Effector memory CD4-positive, alpha-beta T cell (primary cell): ENCODE results near the gene HPSE2.

Experiments
- DNase-seq, 3 donors: peaks; one replicate each; pipeline ENCODE4 v3.0.0-alpha.2; 2020
- H3K27ac ChIP-seq: 2 replicates; pipeline ENCODE4 v1.7.0; 2013; ENCODE audit warnings: mild to moderate bottlenecking, low read length, moderate library complexity; ENCODE audit not compliant: insufficient read depth, poor library complexity, severe bottlenecking
- H3K27me3 ChIP-seq: replicated peaks from 2 replicates; pipeline ENCODE4 v1.7.0; 2013; ENCODE audit warnings: mild to moderate bottlenecking, low read length; ENCODE audit not compliant: insufficient read depth, control insufficient read depth, poor library complexity, severe bottlenecking
- H3K36me3 ChIP-seq: 2 replicates; pipeline ENCODE4 v1.7.0; 2013; ENCODE audit warnings: mild to moderate bottlenecking, low read length, moderate library complexity; ENCODE audit not compliant: control insufficient read depth, insufficient read depth
- H3K4me1 ChIP-seq: 2 replicates; pipeline ENCODE4 v1.7.0; 2013; ENCODE audit warnings: low read length, mild to moderate bottlenecking; ENCODE audit not compliant: control insufficient read depth, insufficient read depth, poor library complexity, severe bottlenecking
- H3K4me3 ChIP-seq: 2 replicates; pipeline ENCODE4 v1.7.0; 2013; ENCODE audit warnings: low read length, low read depth, mild to moderate bottlenecking; ENCODE audit not compliant: insufficient read depth, poor library complexity, severe bottlenecking
- H3K9me3 ChIP-seq: 2 replicates; pipeline ENCODE4 v1.7.0; 2013; ENCODE audit warnings: mild to moderate bottlenecking, low read length, moderate library complexity; ENCODE audit not compliant: control insufficient read depth

HPSE2 gene

DNA sequence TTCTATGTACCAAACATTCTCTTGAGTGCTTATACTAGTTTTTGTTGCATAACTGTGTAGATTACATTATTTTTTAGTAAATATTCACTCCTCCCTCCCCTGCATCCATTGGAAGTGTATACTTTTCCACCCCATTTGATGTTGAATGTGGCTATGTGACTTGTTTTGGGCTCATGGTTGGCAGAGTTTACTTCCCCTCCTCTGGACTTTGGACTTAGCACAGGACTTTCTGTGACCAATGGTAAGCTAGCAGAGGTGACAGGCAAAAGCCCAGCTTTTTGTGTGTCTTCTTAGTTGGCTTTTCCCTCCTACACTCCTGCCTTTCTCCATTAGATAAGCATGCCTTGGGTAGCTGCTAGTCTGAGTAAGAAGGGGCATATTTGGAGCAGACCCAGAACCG lies 353.9 kb downstream of the HPSE2 start:
- H3K4me1 ChIP-seq: no peaks in the 10 kb centered on the region
- H3K9me3 ChIP-seq: no peaks in the 10 kb centered on the region
- no peak overlapping the region for H3K4me3 ChIP-seq
- DNase-seq: no peak
- H3K36me3 ChIP-seq: no peaks in the 10 kb centered on the region
- H3K27me3 ChIP-seq: no peaks in the 10 kb centered on the region
- H3K27ac ChIP-seq: no peak overlapping the region

DNA sequence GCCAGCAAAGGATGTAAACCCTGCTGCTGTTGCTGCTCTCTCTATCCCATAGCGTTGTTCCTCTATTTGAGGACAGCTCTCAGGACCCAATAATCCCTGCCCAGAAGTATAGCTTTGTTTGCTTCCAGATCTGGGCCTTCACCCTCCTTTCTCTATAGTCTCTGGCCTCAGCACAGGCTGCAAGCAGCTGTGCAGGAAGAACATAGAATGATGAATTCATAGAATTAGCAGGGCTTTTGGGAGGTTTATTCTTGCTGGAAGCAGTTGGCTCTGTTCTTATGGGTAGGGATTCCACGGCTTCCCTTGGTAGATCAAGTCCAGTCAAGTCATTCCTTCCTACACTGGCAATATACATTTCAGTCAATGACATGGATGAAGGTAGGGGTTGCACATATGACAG lies 354.7 kb downstream of the HPSE2 start:
- no peaks in the 10 kb centered on the region for H3K4me1 ChIP-seq
- no peaks in the 10 kb centered on the region for H3K36me3 ChIP-seq
- DNase-seq: no peak
- H3K27me3 ChIP-seq: no peaks in the 10 kb centered on the region
- no peak overlapping the region for H3K27ac ChIP-seq
- H3K4me3 ChIP-seq: no peak overlapping the region
- no peaks in the 10 kb centered on the region for H3K9me3 ChIP-seq

DNA sequence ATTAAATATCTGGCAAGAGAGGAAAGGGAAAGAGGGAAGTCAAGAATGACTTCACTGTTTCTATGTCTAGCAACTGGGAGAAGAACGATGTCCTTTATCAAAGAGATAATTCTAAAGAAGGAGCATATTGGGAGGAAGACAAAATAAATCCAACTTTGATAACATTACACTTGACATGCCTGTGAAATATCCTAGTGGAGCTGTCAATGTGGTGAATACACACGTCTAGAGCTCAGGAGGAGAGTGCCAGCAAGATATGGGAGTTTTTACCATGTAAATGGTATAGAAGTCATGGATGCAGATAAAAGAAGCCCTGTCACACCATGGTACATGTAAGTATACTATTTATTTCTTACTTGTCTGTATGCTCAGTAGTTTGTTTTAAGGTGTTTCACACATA lies 356.7 kb downstream of the HPSE2 start:
- H3K36me3 ChIP-seq: no peaks in the 10 kb centered on the region
- no peak for DNase-seq
- H3K27ac ChIP-seq: no peak overlapping the region
- no peaks in the 10 kb centered on the region for H3K9me3 ChIP-seq
- H3K4me1 ChIP-seq: no peaks in the 10 kb centered on the region
- no peak overlapping the region for H3K4me3 ChIP-seq
- H3K27me3 ChIP-seq: no peaks in the 10 kb centered on the region

GRCh38 chr10:98878418-98878817 lies 357.2 kb downstream of the HPSE2 start:
- Histone ChIP-seq H3K36me3 (no peaks in the 10 kb centered on the region), H3K27ac (no peak overlapping the region), H3K9me3 (no peaks in the 10 kb centered on the region), H3K4me3 (no peak overlapping the region), H3K27me3 (no peaks in the 10 kb centered on the region), H3K4me1 (no peaks in the 10 kb centered on the region)
- DNase-seq: no peak

DNA sequence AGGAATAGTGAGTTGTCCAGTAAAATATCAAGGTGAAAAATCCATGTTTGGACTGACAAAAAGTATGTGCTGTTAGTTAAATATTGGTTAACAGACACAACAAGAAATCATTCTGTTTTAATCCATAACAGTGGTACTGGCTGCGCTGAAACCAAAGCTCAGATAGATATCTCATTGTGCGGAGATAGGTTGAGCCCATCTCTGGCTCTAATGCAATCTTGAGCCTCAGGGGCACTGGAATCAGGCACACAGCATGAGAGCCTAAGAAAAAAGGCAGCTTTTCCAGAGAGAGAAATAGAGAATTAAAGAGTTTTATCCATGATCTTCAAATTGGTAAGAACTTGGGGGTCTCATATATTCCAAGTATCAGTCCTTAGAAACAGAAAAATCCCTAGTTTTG lies 373.7 kb downstream of the HPSE2 start:
- Histone ChIP-seq H3K36me3 (no peaks in the 10 kb centered on the region), H3K4me3 (no peak overlapping the region), H3K27me3 (no peaks in the 10 kb centered on the region), H3K4me1 (no peaks in the 10 kb centered on the region), H3K9me3 (no peaks in the 10 kb centered on the region), H3K27ac (no peak overlapping the region)
- DNase-seq: no peak

GRCh38 chr10:98858525-98858924 lies 377.1 kb downstream of the HPSE2 start:
- Histone ChIP-seq H3K4me1 (no peaks in the 10 kb centered on the region), H3K27ac (no peak overlapping the region), H3K4me3 (no peak overlapping the region), H3K36me3 (no peaks in the 10 kb centered on the region), H3K9me3 (no peaks in the 10 kb centered on the region), H3K27me3 (no peaks in the 10 kb centered on the region)
- DNase-seq: no peak

DNA sequence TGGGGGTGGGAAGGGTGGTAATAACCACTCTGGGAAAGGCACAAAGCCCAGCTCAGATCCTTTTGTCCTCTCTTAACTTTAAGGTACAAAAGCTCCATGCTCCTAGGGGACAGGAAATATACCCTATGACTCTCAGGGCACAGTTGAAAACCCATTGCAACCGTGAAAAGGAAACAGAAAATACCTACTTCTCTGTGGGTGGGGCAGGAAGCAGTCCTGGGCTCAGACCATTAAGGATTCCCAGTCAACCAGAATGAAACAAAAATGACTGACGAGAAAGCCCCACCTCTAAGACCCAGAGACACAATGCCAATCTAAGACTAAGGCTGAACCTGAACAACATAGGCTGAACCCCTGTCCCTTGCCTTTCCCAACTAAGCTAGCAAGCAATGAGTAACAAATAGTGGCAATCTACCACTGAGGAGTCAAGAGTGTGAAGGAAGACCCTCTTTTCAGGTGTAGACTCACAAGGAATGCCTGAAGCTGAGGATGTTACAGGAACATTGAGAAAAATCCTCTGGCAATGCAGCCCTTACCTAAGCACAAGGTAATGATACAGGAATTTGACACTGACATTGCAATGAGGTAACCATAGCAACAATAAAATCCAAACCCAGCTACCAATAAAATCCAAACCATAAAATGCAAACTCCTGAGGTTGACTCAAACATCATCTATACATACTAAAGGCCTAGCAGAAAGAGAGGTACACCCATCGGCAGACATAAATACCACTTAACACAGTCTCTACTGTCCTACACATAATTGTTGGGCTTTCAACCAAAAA lies 380.1 kb downstream of the HPSE2 start:
- Histone ChIP-seq H3K9me3 (no peaks in the 10 kb centered on the region), H3K4me3 (no peak overlapping the region), H3K36me3 (no peaks in the 10 kb centered on the region), H3K27ac (no peak overlapping the region), H3K27me3 (no peaks in the 10 kb centered on the region), H3K4me1 (no peaks in the 10 kb centered on the region)
- no peak for DNase-seq

GRCh38 chr10:98852686-98853085 lies 383.0 kb downstream of the HPSE2 start:
- Histone ChIP-seq H3K4me3 (no peak overlapping the region), H3K4me1 (no peaks in the 10 kb centered on the region), H3K9me3 (no peaks in the 10 kb centered on the region), H3K36me3 (no peaks in the 10 kb centered on the region), H3K27ac (no peak overlapping the region), H3K27me3 (no peaks in the 10 kb centered on the region)
- DNase-seq: no peak

- DNase-seq: no peak
- H3K27ac ChIP-seq: no peak overlapping the region
- H3K4me1 ChIP-seq: no peaks in the 10 kb centered on the region
- H3K36me3 ChIP-seq: no peaks in the 10 kb centered on the region
- no peak overlapping the region for H3K4me3 ChIP-seq
- H3K27me3 ChIP-seq: no peaks in the 10 kb centered on the region
- no peaks in the 10 kb centered on the region for H3K9me3 ChIP-seq
Measured at GRCh38 chr10:98848361-98848760, 387.3 kb downstream of the HPSE2 start.

DNA sequence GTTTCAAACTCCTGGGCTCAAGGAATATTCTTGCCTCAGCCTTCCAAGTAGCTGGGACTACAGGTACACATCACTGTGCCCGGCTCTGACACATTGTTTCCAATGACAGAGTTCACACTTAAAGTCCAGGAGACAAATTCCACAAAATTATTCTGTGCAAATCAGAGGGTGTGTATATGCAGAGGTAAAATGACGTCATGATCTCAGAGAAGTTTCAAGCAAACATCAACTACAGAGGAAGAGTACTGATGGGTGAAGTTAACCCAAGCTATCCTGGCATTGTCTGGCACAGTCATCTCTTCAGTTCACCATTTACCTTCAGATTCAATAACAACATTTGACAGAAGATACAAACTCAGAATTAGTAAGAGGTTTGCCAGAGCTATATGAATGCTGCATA lies 388.9 kb downstream of the HPSE2 start:
- DNase-seq: no peak
- Histone ChIP-seq H3K4me1 (no peaks in the 10 kb centered on the region), H3K27ac (no peak overlapping the region), H3K9me3 (no peaks in the 10 kb centered on the region), H3K4me3 (no peak overlapping the region), H3K27me3 (no peaks in the 10 kb centered on the region), H3K36me3 (no peaks in the 10 kb centered on the region)
